HepG2 (cell line): ENCODE measurements around the gene MED15. TPM values are rescaled to one million over a fixed set of nuclear protein-coding genes. Genes with fewer than 3 reads are reported as not detected.

Source experiments
- ATAC-seq: fragments of 200-7000 bp; cut with Tn5 transposase; 3 replicates; pipeline ENCODE4 v1.9.1; 2020; ENCODE audit warnings: mild to moderate bottlenecking, moderate library complexity
- BruUV-seq: library from RNA; stranded (reverse); fragments of 400-500 nt; replicated peaks from 2 replicates; lab custom pipeline; 2021; lab: Mats Ljungman, UMichigan
- CTCF ChIA-PET: fragments of 300-600 bp; formaldehyde crosslinking; extraction: SDS; loops from one replicate; lab custom pipeline; 2021; ENCODE audit warnings: low total read pairs, inconsistent platforms, low intra/inter-chr PET ratio; lab: Yijun Ruan, JAX
- POLR2A ChIA-PET: fragments of 350-600 bp; sonication (Branson Sonifier 250); formaldehyde crosslinking; loops from one replicate; lab custom pipeline; 2020; ENCODE audit warnings: antibody characterized with exemption, inconsistent platforms; lab: Yijun Ruan, JAX
- DNase-seq: peaks from one replicate; pipeline ENCODE4 v3.0.0-alpha.2; 2015; ENCODE audit warnings: low spot score
- FAIRE-seq: peaks from 3 replicates; lab custom pipeline; 2011; peaks lifted over from hg19 to GRCh38; lab: Jason Lieb, UNC
- H2AFZ ChIP-seq: one replicate; pipeline ENCODE4 v1.6.1; 2011; ENCODE audit warnings: low read length, inconsistent platforms
- H3K27ac ChIP-seq: fragments of 300-600 bp; 3 replicates; pipeline ENCODE4 v1.8.0; 2011; ENCODE audit warnings: mixed run types, mild to moderate bottlenecking, mixed read lengths, low read length, inconsistent platforms; ENCODE audit not compliant: insufficient read depth; ENCODE audit errors: extremely low read length
- H3K27me3 ChIP-seq, 2 experiments: fragments of 200-600 bp in 1 of 2; 2 replicates in 1 of 2; 3 replicates in 1 of 2; pipeline versions ENCODE4 v1.6.0 to v1.8.0; 2011; ENCODE audit warnings: low read length in 2 of 2, mild to moderate bottlenecking in 2 of 2, moderate library complexity in 2 of 2, inconsistent platforms in 1 of 2; ENCODE audit not compliant: insufficient read depth in 2 of 2, control insufficient read depth in 1 of 2
- H3K36me3 ChIP-seq, 2 experiments: fragments of 200-600 bp in 1 of 2; replicated peaks in 1 of 2; 2 replicates in 1 of 2; 3 replicates in 1 of 2; pipeline versions ENCODE4 v1.5.1 to v1.8.0; 2011; ENCODE audit warnings: low read length in 2 of 2, inconsistent platforms in 1 of 2; ENCODE audit not compliant: insufficient read depth in 2 of 2, control insufficient read depth in 1 of 2
- H3K4me1 ChIP-seq: 2 replicates; pipeline ENCODE4 v1.5.1; 2012; ENCODE audit warnings: low read length, inconsistent platforms; ENCODE audit not compliant: insufficient read depth
- H3K4me2 ChIP-seq: 2 replicates; pipeline ENCODE4 v1.6.0; 2011; ENCODE audit warnings: low read depth, low read length, inconsistent platforms
- H3K4me3 ChIP-seq, 3 experiments: fragments of 200-600 bp in 1 of 3; sonication (generic), shearing (Covaris generic) in 1 of 3; replicated peaks in 1 of 3; 2 replicates each; pipeline ENCODE4 v1.5.1; 2011 to 2016; ENCODE audit warnings: low read length in 3 of 3, inconsistent platforms in 2 of 3, low read depth in 2 of 3, mild to moderate bottlenecking in 2 of 3, control low read depth in 1 of 3, mixed read lengths in 1 of 3; ENCODE audit not compliant: insufficient read depth in 1 of 3
- H3K79me2 ChIP-seq: one replicate; pipeline ENCODE4 v1.6.1; 2011; ENCODE audit warnings: low read length, inconsistent platforms; ENCODE audit not compliant: insufficient read depth
- H3K9ac ChIP-seq: 2 replicates; pipeline ENCODE4 v1.6.0; 2011; ENCODE audit warnings: mild to moderate bottlenecking, low read depth, low read length, inconsistent platforms; ENCODE audit not compliant: insufficient read depth
- H3K9me3 ChIP-seq: 2 replicates; pipeline ENCODE4 v1.5.1; 2012; ENCODE audit warnings: mild to moderate bottlenecking, low read length
- H4K20me1 ChIP-seq: 2 replicates; pipeline ENCODE4 v1.6.0; 2011; ENCODE audit warnings: inconsistent platforms, mild to moderate bottlenecking, low read length, moderate library complexity; ENCODE audit not compliant: insufficient read depth
- AGO2 ChIP-seq: fragments of 200-400 bp; formaldehyde crosslinking; optimal IDR thresholded peaks from 2 replicates; pipeline ENCODE3; 2017; ENCODE audit warnings: mild to moderate bottlenecking, low read depth, low read length, moderate library complexity
- GZF1 ChIP-seq: sonication (generic); formaldehyde crosslinking; IDR thresholded peaks from 2 replicates; pipeline ENCODE4 v1.5.1; 2020; ENCODE audit warnings: mild to moderate bottlenecking, missing genetic modification reagents
- HNF4A ChIP-seq: sonication (generic); formaldehyde crosslinking; IDR thresholded peaks from 2 replicates; pipeline ENCODE4 v1.4.0; 2020; ENCODE audit warnings: missing genetic modification reagents
- IKZF5 ChIP-seq: IDR thresholded peaks from 2 replicates; pipeline ENCODE4 v1.6.1; 2018; ENCODE audit warnings: missing genetic modification reagents, mild to moderate bottlenecking, missing compliant biosample characterization
- MED8 ChIP-seq: sonication (generic); formaldehyde crosslinking; IDR thresholded peaks from 2 replicates; pipeline ENCODE4 v1.8.1; 2023; ENCODE audit warnings: mild to moderate bottlenecking, missing genetic modification reagents; ENCODE audit not compliant: insufficient replicate concordance
- NBN ChIP-seq: fragments of 450-650 bp; conservative IDR thresholded peaks from 2 replicates; pipeline ENCODE4 v1.6.1; 2017
- NR3C1 ChIP-seq: sonication (generic); formaldehyde crosslinking; IDR thresholded peaks from 2 replicates; pipeline ENCODE4 v1.4.0; 2020; ENCODE audit warnings: missing genetic modification reagents
- POLR2A ChIP-seq, 2 experiments: IDR thresholded peaks; 2 replicates each; pipeline ENCODE4 v1.6.1; 2011; ENCODE audit warnings: low read depth in 2 of 2, low read length in 2 of 2, mild to moderate bottlenecking in 1 of 2, moderate library complexity in 1 of 2; ENCODE audit not compliant: insufficient read depth in 1 of 2
- RARA ChIP-seq: IDR thresholded peaks from 2 replicates; pipeline ENCODE4 v1.6.1; 2016; ENCODE audit warnings: missing genetic modification reagents, missing compliant biosample characterization
- SRY ChIP-seq: sonication (generic); formaldehyde crosslinking; IDR thresholded peaks from 2 replicates; pipeline ENCODE4 v1.8.0; 2022; ENCODE audit warnings: mild to moderate bottlenecking, missing genetic modification reagents
- ZBTB4 ChIP-seq: sonication (generic); formaldehyde crosslinking; IDR thresholded peaks from 2 replicates; pipeline ENCODE4 v1.4.0; 2020; ENCODE audit warnings: missing genetic modification reagents, mild to moderate bottlenecking, borderline replicate concordance
- ZNF224 ChIP-seq: sonication (generic); formaldehyde crosslinking; IDR thresholded peaks from 2 replicates; pipeline ENCODE4 v1.5.0; 2020; ENCODE audit warnings: mild to moderate bottlenecking, missing genetic modification reagents
- WGBS: methylation state at CpG from one replicate; pipeline ENCODE4 v1.1.6; 2017; ENCODE audit warnings: low lambda C conversion rate; 5-methylcytosine and 5-hydroxymethylcytosine counted together
- in situ Hi-C: cut with HindIII; loops from 2 replicates; pipeline ENCODE4 v1.10.0; 2017; ENCODE audit warnings: low pct_unique_long_range_greater_than_20kb; ENCODE audit not compliant: extremely low pct_ligation_motif_present
- intact Hi-C: fragments of 100-400 bp; cut with micrococcal nuclease; formaldehyde crosslinking; loops from one replicate; pipeline ENCODE4 v1.10.0; 2022; ENCODE audit not compliant: unreplicated experiment
- polyA plus RNA-seq, 8 experiments: library from polyadenylated mRNA; depleted of rRNA in 3 of 8; stranded (reverse) in 7 of 8; unstranded in 1 of 8; fragments of >200 nt; fragmentation: Illumina TruSeq in 4 of 8; extraction: Trizol in 4 of 8; gene quantifications; 2 replicates each; pipeline versions ENCODE4 v1.2.1 to v1.2.3, GENCODE V29; 2011 to 2016; ENCODE audit warnings: low read depth in 4 of 8, missing spikeins in 1 of 8, mixed read lengths in 1 of 8; ENCODE audit not compliant: insufficient read depth in 1 of 8
- total RNA-seq, 5 experiments: library from RNA; depleted of rRNA; stranded (reverse); fragments of >200 nt; fragmentation: Illumina TruSeq; extraction: Trizol; gene quantifications; 2 replicates each; pipeline ENCODE4 v1.2.3, GENCODE V29; 2016; ENCODE audit warnings: low read depth in 1 of 5

MED15 gene
- total and polyA plus RNA-seq, 2 of the 13 experiments (the other 11 are each of a cell fraction or from before 2014, with no cell fraction given) = 14.3 to 27.0 TPM

- 100% methylated on average over 6 of the region's 17 CpGs for WGBS
- Histone ChIP-seq H3K4me3 (no peak overlapping the region), H3K9ac (no peak overlapping the region), H3K36me3 (peaks cover 28 to 44% of the 10 kb centered on the region in 2 experiments), H2AFZ (no peak overlapping the region), H3K79me2 (no peaks in the 10 kb centered on the region)
- in situ Hi-C loops = no loop called here
- ATAC-seq (no peak), DNase-seq (no peak), FAIRE-seq (no peak)
- POLR2A ChIA-PET = no interaction called here
- TF ChIP-seq AGO2 (peak; percentile 56), NBN (no peak)
- TF ChIP-seq, all 625 proteins: peak for 1
- no peaks in the 10 kb centered on the region for H3K9me3 ChIP-seq
- no peak overlapping the region for H3K4me2 ChIP-seq
- intact Hi-C loops = no loop called here
- BruUV-seq = no TSS peak
- CTCF ChIA-PET = no interaction called here
- H4K20me1 ChIP-seq = no peaks in the 10 kb centered on the region
- H3K27ac ChIP-seq = no peak overlapping the region
- H3K4me1 ChIP-seq = peaks cover 8% of the 10 kb centered on the region
- H3K27me3 ChIP-seq = peaks cover 2 to 3% of the 10 kb centered on the region in 2 experiments; a peak in 2 of 5 replicates
Measured at GRCh38 chr22:20587206-20587958, 80.0 kb downstream of the MED15 start.

- intact Hi-C loops = no loop called here
- Histone ChIP-seq H4K20me1 (no peaks in the 10 kb centered on the region), H2AFZ (no peak overlapping the region), H3K4me1 (peaks cover 11% of the 10 kb centered on the region), H3K4me2 (no peak overlapping the region), H3K27ac (no peak overlapping the region), H3K79me2 (no peaks in the 10 kb centered on the region), H3K4me3 (no peak overlapping the region), H3K9me3 (no peaks in the 10 kb centered on the region), H3K36me3 (peaks cover 23 to 38% of the 10 kb centered on the region in 2 experiments), H3K9ac (no peak overlapping the region), H3K27me3 (peaks cover 2 to 3% of the 10 kb centered on the region in 2 experiments; a peak in 2 of 5 replicates)
- WGBS = 79% methylated on average over 2 of the region's 7 CpGs
- in situ Hi-C loops = no loop called here
- no peak for DNase-seq
- no peak for FAIRE-seq
- ATAC-seq = peak; percentile 5; the same call in 1 of the 3 replicates
- ChIA-PET POLR2A (no interaction called here), CTCF (no interaction called here)
- BruUV-seq = no TSS peak
- TF ChIP-seq ZBTB4 (CRISPR knock-in tag) (no peak), HNF4A (CRISPR knock-in tag) (no peak), SRY (CRISPR knock-in tag) (no peak), RARA (CRISPR knock-in tag) (no peak), IKZF5 (CRISPR knock-in tag) (no peak), MED8 (peak; percentile 29), NR3C1 (no peak), GZF1 (no peak), AGO2 (peak; percentile 15), ZNF224 (CRISPR knock-in tag) (no peak), POLR2A (IDR thresholded peaks at IDR 0.05; ENCODE audit: insufficient read depth in 1 of 2, low read depth in 2 of 2, low read length in 2 of 2) (peak in 1 of 2 experiments; percentile 21; a peak in 1 of 4 replicates)
Measured at GRCh38 chr22:20588092-20588842, 80.9 kb downstream of the MED15 start.
